T-helper 1 cell treated with Interleukin-12 subunit alpha and Interleukin-12 subunit beta and Interleukin-4 antibody, amounts not matched to agents 30 ng/mL and 1 ng/mL, for 36 hours (primary cell): ENCODE results near the gene CDK8. TPM values are rescaled to one million over a fixed set of nuclear protein-coding genes. Genes with fewer than 3 reads are reported as not detected.

Experiments used
- intact Hi-C: fragments of 100-400 bp; cut with micrococcal nuclease; formaldehyde crosslinking; loops from one replicate; pipeline ENCODE4 v1.15.1; 2024
- total RNA-seq: library from RNA; stranded (reverse); gene quantifications from 2 replicates; pipeline ENCODE4 v1.2.3, GENCODE V29; 2022

CDK8 gene
- total RNA-seq, 1 donor from 2014 or later, result 13.2 TPM

GRCh38 chr13:26435646-26436045 is 181.7 kb downstream of the CDK8 start:
- intact Hi-C loops, result no loop called here

GRCh38 chr13:26436914-26437313 is 183.0 kb downstream of the CDK8 start:
- intact Hi-C loops, result no loop called here

GRCh38 chr13:26440111-26440510 is 186.2 kb downstream of the CDK8 start:
- intact Hi-C loops, result no loop called here

GRCh38 chr13:26441476-26441875 is 187.5 kb downstream of the CDK8 start:
- intact Hi-C loops, result no loop called here

GRCh38 chr13:26442541-26442940 is 188.6 kb downstream of the CDK8 start:
- intact Hi-C loops, result no loop called here

GRCh38 chr13:26445092-26445491 is 191.2 kb downstream of the CDK8 start:
- intact Hi-C loops, result no loop called here

- intact Hi-C loops, result no loop called here
These were observed 192.8 kb downstream of the CDK8 start for GRCh38 chr13:26446751-26447150.

- intact Hi-C loops, result no loop called here
These were observed 194.1 kb downstream of the CDK8 start for GRCh38 chr13:26448032-26448431.

- intact Hi-C loops, result no loop called here
These were observed 195.3 kb downstream of the CDK8 start for GRCh38 chr13:26449063-26449848.

Other genes with a start within 250 kb of the CDK8 start
- gene SHISA2, start 202.1 kb upstream of the CDK8 start, total RNA-seq, result 12.9 and 13.2 TPM in 2 replicates
- 51.1 and 52.2 TPM in 2 replicates for gene RNF6, start 31.8 kb upstream of the CDK8 start, total RNA-seq